NCI-H146 treated with DMSO at 0.1 percent for 48 hours (cell line): ENCODE results near the gene SAXO1.
"Not testable (repeated sequence)": the region's sequence is repeated elsewhere in the genome, so short reads cannot be mapped to it uniquely, and the experiment has no call there.

ENCODE experiments used
- DNase-seq: peaks from one replicate; lab custom pipeline; 2025; ENCODE audit not compliant: unreplicated experiment; lab: John Stamatoyannopoulos, UW

SAXO1 gene

GRCh38 chr9:18999173-18999785, 33.7 kb downstream of the SAXO1 start:
- no peak for DNase-seq

- no peak for DNase-seq
Measured at GRCh38 chr9:18997151-18997550, 35.9 kb downstream of the SAXO1 start.

- DNase-seq = no peak
Measured at GRCh38 chr9:18996211-18996610, 36.8 kb downstream of the SAXO1 start.

- no peak for DNase-seq
Measured at GRCh38 chr9:18994263-18994916, 38.6 kb downstream of the SAXO1 start.

- not testable (repeated sequence) for DNase-seq
Measured at GRCh38 chr9:18991197-18991596, 41.8 kb downstream of the SAXO1 start.

- DNase-seq = no peak
Measured at GRCh38 chr9:18990494-18990893, 42.5 kb downstream of the SAXO1 start.

- DNase-seq = no peak
Measured at GRCh38 chr9:18989865-18990264, 43.1 kb downstream of the SAXO1 start.

GRCh38 chr9:18989097-18989496, 43.9 kb downstream of the SAXO1 start:
- DNase-seq = no peak

- no peak for DNase-seq
Measured at GRCh38 chr9:18988003-18988402, 45.0 kb downstream of the SAXO1 start.

GRCh38 chr9:18985996-18986395, 47.0 kb downstream of the SAXO1 start:
- DNase-seq = no peak

- DNase-seq = no peak
Measured at GRCh38 chr9:18985464-18985951, 47.5 kb downstream of the SAXO1 start.

GRCh38 chr9:18982262-18982620, 50.8 kb downstream of the SAXO1 start:
- DNase-seq = no peak

GRCh38 chr9:18981476-18982261, 51.3 kb downstream of the SAXO1 start:
- no peak for DNase-seq

GRCh38 chr9:18980189-18980588, 52.8 kb downstream of the SAXO1 start:
- no peak for DNase-seq

- no peak for DNase-seq
Measured at GRCh38 chr9:18979367-18979766, 53.6 kb downstream of the SAXO1 start.

GRCh38 chr9:18978188-18978587, 54.8 kb downstream of the SAXO1 start:
- no peak for DNase-seq

GRCh38 chr9:18976709-18977531, 56.1 kb downstream of the SAXO1 start:
- DNase-seq = no peak

GRCh38 chr9:18976221-18976708, 56.7 kb downstream of the SAXO1 start:
- no peak for DNase-seq

GRCh38 chr9:18973348-18973747, 59.7 kb downstream of the SAXO1 start:
- DNase-seq = no peak

GRCh38 chr9:18972675-18973074, 60.3 kb downstream of the SAXO1 start:
- no peak for DNase-seq

GRCh38 chr9:18971909-18972308, 61.1 kb downstream of the SAXO1 start:
- DNase-seq = no peak
